Esophagus squamous epithelium (tissue), 4 donors: ENCODE data around the gene OR5D16.

ENCODE experiments used
- POLR2A ChIP-seq, 4 donors: fragments of 450-650 bp; IDR thresholded peaks; one replicate each; pipeline ENCODE4 v1.6.1; 2017; ENCODE audit warnings: antibody characterized with exemption in 4 of 4, mild to moderate bottlenecking in 4 of 4, moderate library complexity in 3 of 4
- TF ChIP-seq, protein P1 (sequence below), 6 experiments: fragments of 450-650 bp in 4 of 6; fragments of 200-600 bp in 2 of 6; sonication (generic) in 2 of 6; IDR thresholded peaks; one replicate each; pipeline ENCODE4 v1.5.1; 2016 to 2019; ENCODE audit warnings: antibody characterized with exemption in 6 of 6, mild to moderate bottlenecking in 4 of 6, moderate library complexity in 4 of 6

DNA sequence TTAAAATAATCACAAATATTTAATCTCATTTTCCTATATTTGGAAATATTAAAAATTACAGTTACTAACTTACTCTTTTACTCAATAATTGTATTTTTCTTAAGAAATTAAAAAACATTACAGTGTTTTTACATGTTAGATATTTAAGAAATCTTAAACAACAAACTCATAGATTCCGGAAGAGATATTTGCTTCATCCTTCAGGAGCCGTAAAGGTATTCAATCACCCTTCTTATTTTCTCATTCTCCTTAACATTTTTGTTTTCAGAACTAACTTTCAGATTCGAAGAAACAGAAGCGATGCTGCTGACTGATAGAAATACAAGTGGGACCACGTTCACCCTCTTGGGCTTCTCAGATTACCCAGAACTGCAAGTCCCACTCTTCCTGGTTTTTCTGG lies 19.2 kb upstream of the OR5D16 start, which contains the start of gene OR5D18:
- TF ChIP-seq, protein P1, sequence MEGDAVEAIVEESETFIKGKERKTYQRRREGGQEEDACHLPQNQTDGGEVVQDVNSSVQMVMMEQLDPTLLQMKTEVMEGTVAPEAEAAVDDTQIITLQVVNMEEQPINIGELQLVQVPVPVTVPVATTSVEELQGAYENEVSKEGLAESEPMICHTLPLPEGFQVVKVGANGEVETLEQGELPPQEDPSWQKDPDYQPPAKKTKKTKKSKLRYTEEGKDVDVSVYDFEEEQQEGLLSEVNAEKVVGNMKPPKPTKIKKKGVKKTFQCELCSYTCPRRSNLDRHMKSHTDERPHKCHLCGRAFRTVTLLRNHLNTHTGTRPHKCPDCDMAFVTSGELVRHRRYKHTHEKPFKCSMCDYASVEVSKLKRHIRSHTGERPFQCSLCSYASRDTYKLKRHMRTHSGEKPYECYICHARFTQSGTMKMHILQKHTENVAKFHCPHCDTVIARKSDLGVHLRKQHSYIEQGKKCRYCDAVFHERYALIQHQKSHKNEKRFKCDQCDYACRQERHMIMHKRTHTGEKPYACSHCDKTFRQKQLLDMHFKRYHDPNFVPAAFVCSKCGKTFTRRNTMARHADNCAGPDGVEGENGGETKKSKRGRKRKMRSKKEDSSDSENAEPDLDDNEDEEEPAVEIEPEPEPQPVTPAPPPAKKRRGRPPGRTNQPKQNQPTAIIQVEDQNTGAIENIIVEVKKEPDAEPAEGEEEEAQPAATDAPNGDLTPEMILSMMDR (IDR thresholded peaks at IDR 0.05): no peak
- TF ChIP-seq POLR2A (IDR thresholded peaks at IDR 0.05): no peak
